Neural crest cell (in vitro differentiated cells): ENCODE data around the gene ATP13A5. TPM values are rescaled to one million over a fixed set of nuclear protein-coding genes. Genes with fewer than 3 reads are reported as not detected.

ENCODE experiments used
- DNase-seq: peaks from one replicate; pipeline ENCODE4 v3.0.0; 2021; ENCODE audit warnings: low read depth, mixed read lengths, low spot score
- H3K27ac Mint-ChIP-seq: one replicate; pipeline ENCODE4 v1.8.0; 2021; ENCODE audit warnings: mild to moderate bottlenecking, mixed read lengths; ENCODE audit not compliant: unreplicated experiment
- H3K27me3 Mint-ChIP-seq: 2 replicates; pipeline ENCODE4 v1.8.0; 2021; ENCODE audit warnings: low read depth, mild to moderate bottlenecking, mixed read lengths
- H3K36me3 Mint-ChIP-seq: 2 replicates; pipeline ENCODE4 v1.8.0; 2021; ENCODE audit warnings: low read depth, mild to moderate bottlenecking, mixed read lengths
- H3K4me1 Mint-ChIP-seq: 2 replicates; pipeline ENCODE4 v1.8.0; 2021; ENCODE audit warnings: mixed read lengths
- H3K4me3 Mint-ChIP-seq: one replicate; pipeline ENCODE4 v1.8.0; 2021; ENCODE audit warnings: mild to moderate bottlenecking, mixed read lengths
- H3K9me3 Mint-ChIP-seq: 2 replicates; pipeline ENCODE4 v1.8.0; 2021; ENCODE audit warnings: mixed read lengths
- CTCF ChIP-seq: fragments of 200-600 bp; sonication (generic); conservative IDR thresholded peaks from 2 replicates; pipeline ENCODE4 v1.5.0; 2021; ENCODE audit warnings: antibody characterized with exemption, mild to moderate bottlenecking
- total RNA-seq: library from RNA; stranded (reverse); gene quantifications from 2 replicates; pipeline ENCODE4 v1.2.1, GENCODE V29; 2021

ATP13A5 gene
- total RNA-seq, 1 donor from 2014 or later, result not detected

- Mint-ChIP-seq H3K27me3 (no peaks in the 10 kb centered on the region), H3K27ac (peak overlapping the region; percentile 43), H3K9me3 (peaks cover 9% of the 10 kb centered on the region), H3K36me3 (no peaks in the 10 kb centered on the region), H3K4me3 (no peak overlapping the region), H3K4me1 (no peaks in the 10 kb centered on the region)
- no peak for DNase-seq
- TF ChIP-seq CTCF, result no peak
Measured at GRCh38 chr3:193269343-193270028, 109.1 kb downstream of the ATP13A5 start.

- no peaks in the 10 kb centered on the region for H3K27me3 Mint-ChIP-seq
- no peaks in the 10 kb centered on the region for H3K4me1 Mint-ChIP-seq
- H3K9me3 Mint-ChIP-seq, result peaks cover 10% of the 10 kb centered on the region
- peaks cover 9% of the 10 kb centered on the region for H3K36me3 Mint-ChIP-seq
- DNase-seq, result no peak
- no peak for TF ChIP-seq CTCF
- H3K27ac Mint-ChIP-seq, result no peak overlapping the region
- no peak overlapping the region for H3K4me3 Mint-ChIP-seq
Measured at GRCh38 chr3:193262707-193263106, 115.8 kb downstream of the ATP13A5 start.

- Mint-ChIP-seq H3K36me3 (peaks cover 11% of the 10 kb centered on the region), H3K9me3 (peaks cover 9% of the 10 kb centered on the region), H3K4me3 (no peak overlapping the region), H3K4me1 (no peaks in the 10 kb centered on the region), H3K27ac (no peak overlapping the region), H3K27me3 (no peaks in the 10 kb centered on the region)
- DNase-seq, result no peak
- TF ChIP-seq CTCF, result no peak
Measured at GRCh38 chr3:193261970-193262369, 116.6 kb downstream of the ATP13A5 start.

GRCh38 chr3:193253986-193254660, 124.4 kb downstream of the ATP13A5 start:
- TF ChIP-seq CTCF, result no peak
- Mint-ChIP-seq H3K4me3 (no peak overlapping the region), H3K9me3 (peaks cover 11% of the 10 kb centered on the region), H3K27me3 (no peaks in the 10 kb centered on the region), H3K27ac (no peak overlapping the region), H3K36me3 (peaks cover 17% of the 10 kb centered on the region), H3K4me1 (no peaks in the 10 kb centered on the region)
- no peak for DNase-seq

- peaks cover 23% of the 10 kb centered on the region for H3K9me3 Mint-ChIP-seq
- no peak overlapping the region for H3K27ac Mint-ChIP-seq
- DNase-seq, result no peak
- TF ChIP-seq CTCF, result no peak
- H3K4me1 Mint-ChIP-seq, result no peaks in the 10 kb centered on the region
- H3K36me3 Mint-ChIP-seq, result peaks cover 13% of the 10 kb centered on the region
- no peak overlapping the region for H3K4me3 Mint-ChIP-seq
- no peaks in the 10 kb centered on the region for H3K27me3 Mint-ChIP-seq
Measured at GRCh38 chr3:193250492-193250891, 128.1 kb downstream of the ATP13A5 start.
